IMR-90 (cell line): ENCODE results near the gene MTF1. TPM values are rescaled to one million over a fixed set of nuclear protein-coding genes. Genes with fewer than 3 reads are reported as not detected.
A peak's percentile ranks its signal among the peaks of the same experiment; 100 is the strongest.

Experiments used
- ATAC-seq: fragments of 200-7000 bp; cut with Tn5 transposase; 2 replicates; pipeline ENCODE4 v1.9.1; 2020; ENCODE audit warnings: low read depth, mild to moderate bottlenecking, moderate library complexity
- BruUV-seq: library from RNA; stranded (reverse); fragments of 400-500 nt; replicated peaks from 2 replicates; lab custom pipeline; 2021; lab: Mats Ljungman, UMichigan
- CTCF ChIA-PET: fragments of 300-600 bp; formaldehyde crosslinking; extraction: SDS; loops from one replicate; lab custom pipeline; 2021; ENCODE audit warnings: antibody characterized with exemption; lab: Yijun Ruan, JAX
- POLR2A ChIA-PET: fragments of 300-600 bp; sonication (Branson Sonifier 250); formaldehyde crosslinking; loops from one replicate; lab custom pipeline; 2022; ENCODE audit warnings: antibody characterized with exemption; ENCODE audit not compliant: unreplicated experiment; lab: Charles Lee
- DNase-seq: peaks from one replicate; pipeline ENCODE4 v3.0.0; 2013
- H2AFZ ChIP-seq: replicated peaks from 2 replicates; pipeline ENCODE3; 2013; ENCODE audit warnings: low read length, mild to moderate bottlenecking; ENCODE audit not compliant: poor library complexity
- H2AK5ac ChIP-seq: 2 replicates; pipeline ENCODE4 v1.6.1; 2013; ENCODE audit warnings: low read depth, low read length, inconsistent platforms
- H2AK9ac ChIP-seq: replicated peaks from 2 replicates; pipeline ENCODE3; 2013; ENCODE audit warnings: mild to moderate bottlenecking, low read depth, low read length, moderate library complexity; ENCODE audit not compliant: poor library complexity
- H2BK120ac ChIP-seq: 2 replicates; pipeline ENCODE4 v1.6.1; 2013; ENCODE audit warnings: low read depth, low read length, inconsistent platforms
- H2BK15ac ChIP-seq: 3 replicates; pipeline ENCODE4 v1.6.1; 2013; ENCODE audit warnings: low read depth, low read length, inconsistent platforms
- H2BK20ac ChIP-seq: 2 replicates; pipeline ENCODE4 v1.6.1; 2013; ENCODE audit warnings: low read depth, mild to moderate bottlenecking, inconsistent platforms, low read length, moderate library complexity
- H2BK5ac ChIP-seq: 2 replicates; pipeline ENCODE4 v1.6.1; 2013; ENCODE audit warnings: mild to moderate bottlenecking, low read depth, low read length, inconsistent platforms; ENCODE audit not compliant: poor library complexity, severe bottlenecking
- H3K14ac ChIP-seq: replicated peaks from 2 replicates; pipeline ENCODE4 v1.6.1; 2013; ENCODE audit warnings: low read depth, low read length, inconsistent platforms
- H3K18ac ChIP-seq: 2 replicates; pipeline ENCODE4 v1.6.1; 2013; ENCODE audit warnings: low read depth, low read length, control low read depth
- H3K23ac ChIP-seq: 2 replicates; pipeline ENCODE4 v1.6.1; 2013; ENCODE audit warnings: low read depth, low read length, inconsistent platforms
- H3K27ac ChIP-seq: 2 replicates; pipeline ENCODE4 v1.5.1; 2013; ENCODE audit warnings: mild to moderate bottlenecking, control low read depth, low read length; ENCODE audit not compliant: insufficient read depth
- H3K27me3 ChIP-seq: 2 replicates; pipeline ENCODE4 v1.6.1; 2013; ENCODE audit warnings: low read length; ENCODE audit not compliant: control insufficient read depth, insufficient read depth
- H3K36me3 ChIP-seq: 2 replicates; pipeline ENCODE4 v1.6.1; 2013; ENCODE audit warnings: low read length, mixed read lengths; ENCODE audit not compliant: control insufficient read depth, insufficient read depth
- H3K4ac ChIP-seq: 2 replicates; pipeline ENCODE4 v1.6.1; 2013; ENCODE audit warnings: low read depth, low read length, inconsistent platforms
- H3K4me1 ChIP-seq: 2 replicates; pipeline ENCODE4 v1.6.1; 2013; ENCODE audit warnings: low read length, mixed read lengths; ENCODE audit not compliant: control insufficient read depth, insufficient read depth
- H3K4me2 ChIP-seq: 2 replicates; pipeline ENCODE4 v1.6.1; 2013; ENCODE audit warnings: low read depth, mild to moderate bottlenecking, control low read depth, low read length, moderate library complexity
- H3K4me3 ChIP-seq: 2 replicates; pipeline ENCODE4 v1.5.1; 2013; ENCODE audit warnings: low read depth, mild to moderate bottlenecking, control low read depth, low read length, moderate library complexity; ENCODE audit not compliant: insufficient read depth
- H3K56ac ChIP-seq: 2 replicates; pipeline ENCODE4 v1.6.1; 2013; ENCODE audit warnings: low read length, inconsistent platforms; ENCODE audit not compliant: insufficient read depth; ENCODE audit errors: extremely low read depth
- H3K79me1 ChIP-seq, 2 experiments: 2 replicates each; pipeline ENCODE4 v1.6.1; 2013; ENCODE audit warnings: low read length in 2 of 2, inconsistent platforms in 1 of 2, low read depth in 1 of 2
- H3K9ac ChIP-seq: 2 replicates; pipeline ENCODE4 v1.6.1; 2013; ENCODE audit warnings: low read depth, low read length, control low read depth
- H3K9me1 ChIP-seq: 2 replicates; pipeline ENCODE4 v1.6.1; 2013; ENCODE audit warnings: low read length, inconsistent platforms; ENCODE audit not compliant: insufficient read depth
- H3K9me3 ChIP-seq: 2 replicates; pipeline ENCODE4 v1.6.1; 2013; ENCODE audit warnings: low read length; ENCODE audit not compliant: control insufficient read depth, insufficient read depth
- H4K20me1 ChIP-seq: 2 replicates; pipeline ENCODE4 v1.6.1; 2013; ENCODE audit warnings: low read length, inconsistent platforms; ENCODE audit not compliant: insufficient read depth
- H4K5ac ChIP-seq: 2 replicates; pipeline ENCODE4 v1.6.1; 2013; ENCODE audit warnings: mild to moderate bottlenecking, low read depth, low read length, control low read depth
- H4K8ac ChIP-seq, 2 experiments: 2 replicates each; pipeline ENCODE4 v1.6.1; 2013; ENCODE audit warnings: low read depth in 2 of 2, low read length in 2 of 2, control low read depth in 1 of 2, inconsistent platforms in 1 of 2
- H4K91ac ChIP-seq: 2 replicates; pipeline ENCODE4 v1.6.1; 2013; ENCODE audit warnings: low read depth, low read length, inconsistent platforms; ENCODE audit not compliant: insufficient read depth
- BHLHE40 ChIP-seq: fragments of 150-350 bp; IDR thresholded peaks from 2 replicates; pipeline ENCODE4 v1.6.1; 2016; ENCODE audit warnings: mild to moderate bottlenecking, low read depth, low read length
- CHD1 ChIP-seq: IDR thresholded peaks from 2 replicates; pipeline ENCODE4 v1.6.1; 2012; ENCODE audit warnings: low read depth, low read length, improper control_type of control experiment
- CTCF ChIP-seq: conservative IDR thresholded peaks from 2 replicates; pipeline ENCODE4 v1.5.1; 2012; ENCODE audit warnings: mild to moderate bottlenecking, low read depth, low read length, improper control_type of control experiment
- MAFK ChIP-seq: IDR thresholded peaks from 2 replicates; pipeline ENCODE4 v1.6.1; 2012; ENCODE audit warnings: low read depth, low read length, improper control_type of control experiment
- MAZ ChIP-seq: IDR thresholded peaks from 2 replicates; pipeline ENCODE4 v1.6.1; 2012; ENCODE audit warnings: low read depth, mild to moderate bottlenecking, low read length, improper control_type of control experiment, moderate library complexity, borderline replicate concordance
- NFE2L2 ChIP-seq: fragments of 150-350 bp; IDR thresholded peaks from 2 replicates; pipeline ENCODE4 v1.6.1; 2016; ENCODE audit warnings: low read depth, mild to moderate bottlenecking, low read length
- POLR2A ChIP-seq: IDR thresholded peaks from 2 replicates; pipeline ENCODE4 v1.6.1; 2012; ENCODE audit warnings: mild to moderate bottlenecking, low read depth, low read length
- RAD21 ChIP-seq: IDR thresholded peaks from 2 replicates; pipeline ENCODE4 v1.6.1; 2012; ENCODE audit warnings: low read length, improper control_type of control experiment
- RCOR1 ChIP-seq: IDR thresholded peaks from 2 replicates; pipeline ENCODE4 v1.6.1; 2012; ENCODE audit warnings: mild to moderate bottlenecking, low read length, improper control_type of control experiment; ENCODE audit not compliant: insufficient replicate concordance
- SMC3 ChIP-seq: fragments of 150-350 bp; IDR thresholded peaks from 2 replicates; pipeline ENCODE4 v1.6.1; 2016; ENCODE audit warnings: low read depth, mild to moderate bottlenecking, antibody characterized with exemption, low read length, moderate library complexity
- USF2 ChIP-seq: fragments of 150-350 bp; IDR thresholded peaks from 2 replicates; pipeline ENCODE4 v1.6.1; 2017; ENCODE audit warnings: mild to moderate bottlenecking, antibody characterized with exemption, low read length, low read depth
- WGBS, 2 experiments: methylation state at CpG; one replicate each; pipeline versions ENCODE4 v1.1.5 to v1.1.7; 2013; ENCODE audit warnings: missing lambda C conversion rate in 2 of 2; ENCODE audit not compliant: insufficient read length in 1 of 2; ENCODE audit errors: extremely low coverage in 2 of 2; 5-methylcytosine and 5-hydroxymethylcytosine counted together
- dilution Hi-C: fragments of 300-500 bp; cut with HindIII; formaldehyde crosslinking; loops from one replicate; pipeline ENCODE4 v1.14.3; 2018; ENCODE audit warnings: low sequenced_read_pairs; ENCODE audit not compliant: unreplicated experiment
- in situ Hi-C: fragments of 300-500 bp; cut with MboI; formaldehyde crosslinking; loops from 3 replicates; pipeline ENCODE4 v1.14.3; 2019; ENCODE audit warnings: low sequenced_read_pairs, inconsistent platforms, mixed read lengths
- intact Hi-C: fragments of 100-400 bp; cut with micrococcal nuclease; formaldehyde crosslinking; loops from 2 replicates; pipeline ENCODE4 v1.10.0; 2022
- polyA plus RNA-seq, 3 experiments: library from polyadenylated mRNA; depleted of rRNA; stranded (reverse); fragments of >200 nt; gene quantifications; 2 replicates each; pipeline ENCODE4 v1.2.3, GENCODE V29; 2012; ENCODE audit warnings: low replicate concordance in 1 of 3
- total RNA-seq: library from RNA; depleted of rRNA; stranded (reverse); fragments of >200 nt; gene quantifications from 2 replicates; pipeline ENCODE4 v1.2.3, GENCODE V29; 2012

MTF1 gene
- total and polyA plus RNA-seq, 2 of the 4 experiments (the other 2 are of a cell fraction) = 2.3 to 4.7 TPM

GRCh38 chr1:37813529-37814145, 45.8 kb downstream of the MTF1 start:
- WGBS, 2 experiments = no CpG with 5 or more reads among the region's 2 CpGs
- CTCF ChIA-PET = no interaction called here
- H3K4me2 ChIP-seq = no peak overlapping the region
- H4K8ac ChIP-seq = no peak overlapping the region
- peaks cover 9% of the 10 kb centered on the region; the same call in 1 of the 2 replicates for H3K9me1 ChIP-seq
- POLR2A ChIA-PET = no interaction called here
- dilution Hi-C loops (no loop called here), intact Hi-C loops (no loop called here), in situ Hi-C loops (no loop called here)
- no peaks in the 10 kb centered on the region for H3K27me3 ChIP-seq
- no peaks in the 10 kb centered on the region for H3K9me3 ChIP-seq
- no TSS peak for BruUV-seq
- peak overlapping the region; percentile 16; the same call in 1 of the 2 replicates for H3K27ac ChIP-seq
- H2BK120ac ChIP-seq = no peak overlapping the region
- ATAC-seq (no peak), DNase-seq (no peak)
- H4K20me1 ChIP-seq = peaks cover 3% of the 10 kb centered on the region; the same call in 1 of the 2 replicates
- H2BK20ac ChIP-seq = no peak overlapping the region
- no peak overlapping the region for H2AFZ ChIP-seq
- H3K18ac ChIP-seq = no peak overlapping the region
- H2BK15ac ChIP-seq = no peak overlapping the region
- no peak overlapping the region for H2AK5ac ChIP-seq
- no peak overlapping the region for H3K4me3 ChIP-seq
- no peak for TF ChIP-seq CTCF
- TF ChIP-seq BHLHE40 = no peak
- TF ChIP-seq NFE2L2 = no peak
- TF ChIP-seq MAFK = no peak
- TF ChIP-seq RCOR1 = no peak
- TF ChIP-seq POLR2A = no peak
- TF ChIP-seq RAD21 = no peak
- no peak for TF ChIP-seq CHD1
- no peak for TF ChIP-seq MAZ
- TF ChIP-seq USF2 = no peak
- no peak for TF ChIP-seq SMC3
- H2AK9ac ChIP-seq = no peak overlapping the region
- peaks cover 18% of the 10 kb centered on the region for H3K36me3 ChIP-seq
- no peak overlapping the region for H3K9ac ChIP-seq
- no peak overlapping the region for H2BK5ac ChIP-seq
- H3K56ac ChIP-seq = no peak overlapping the region
- H3K4ac ChIP-seq = no peak overlapping the region
- no peak overlapping the region for H3K23ac ChIP-seq
- peaks cover 1% of the 10 kb centered on the region; the same call in 1 of the 2 replicates for H3K4me1 ChIP-seq
- H4K5ac ChIP-seq = no peak overlapping the region; the same call in 1 of the 2 replicates
- H3K14ac ChIP-seq = no peak overlapping the region
- peaks cover 26 to 40% of the 10 kb centered on the region in 2 experiments for H3K79me1 ChIP-seq
- no peak overlapping the region for H4K91ac ChIP-seq
